OCI-M2 (cell line): ENCODE measurements around the gene BBS4.
"Not testable (repeated sequence)": the region's sequence is repeated elsewhere in the genome, so short reads cannot be mapped to it uniquely, and the experiment has no call there.

Experiments
- DNase-seq: peaks from one replicate; lab custom pipeline; 2025; ENCODE audit not compliant: unreplicated experiment; lab: John Stamatoyannopoulos, UW

Gene BBS4

DNA sequence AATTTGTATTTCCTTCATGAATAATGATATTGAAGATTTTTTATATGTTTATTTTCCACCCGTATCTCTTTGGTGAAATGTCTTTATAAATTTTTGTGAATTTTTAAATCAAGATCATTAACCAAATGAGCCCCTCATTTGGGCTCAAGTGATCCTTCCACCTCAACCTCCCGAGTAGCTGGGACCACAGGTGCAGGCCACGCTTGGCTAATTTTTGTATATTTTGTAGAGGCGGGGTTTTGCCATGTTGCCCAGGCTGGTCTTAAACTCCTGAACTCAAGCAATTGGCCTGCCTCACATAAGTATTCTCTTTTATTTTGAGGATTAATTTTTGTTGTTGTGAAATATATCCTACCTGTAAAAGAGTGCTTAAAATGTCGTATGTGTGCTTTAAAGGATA is 4.9 kb downstream of the BBS4 start:
- DNase-seq, result no peak

DNA sequence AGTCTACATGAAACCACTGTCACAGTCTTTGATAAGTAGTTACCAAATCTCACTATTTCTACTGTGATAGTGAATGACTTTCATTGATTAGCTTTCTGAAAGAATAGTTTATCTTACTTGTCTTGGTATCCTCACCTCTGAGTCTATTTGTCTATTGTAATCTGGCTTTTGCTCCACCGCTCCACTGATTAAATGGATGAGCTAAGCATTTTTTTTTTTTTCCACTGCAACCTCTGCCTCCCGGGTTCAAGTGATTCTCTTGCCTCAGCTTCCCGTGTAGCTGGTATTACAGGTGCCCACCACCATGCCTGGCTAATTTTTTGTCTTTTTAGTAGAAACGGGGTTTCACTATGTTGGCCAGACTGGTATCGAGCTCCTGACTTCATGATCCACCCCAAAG is 12.9 kb downstream of the BBS4 start:
- no peak for DNase-seq

DNA sequence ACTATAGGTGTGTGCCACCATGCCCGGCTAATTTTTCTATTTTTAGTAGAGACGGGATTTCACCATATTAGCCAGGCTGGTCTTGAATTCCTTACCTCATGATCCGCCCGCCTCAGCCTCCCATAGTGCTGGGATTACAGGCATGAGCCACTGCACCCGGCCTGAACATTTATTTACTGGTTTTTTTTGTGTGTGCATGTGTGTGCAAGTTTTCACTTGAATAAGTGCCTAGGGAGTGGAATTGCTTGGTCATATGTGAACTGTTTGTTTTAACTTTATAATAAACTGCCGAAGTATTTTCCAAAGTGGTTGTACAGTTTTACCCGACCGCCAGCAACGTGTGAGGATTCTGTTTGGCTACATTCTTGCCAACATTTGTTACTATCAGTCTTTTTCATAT is 14.1 kb downstream of the BBS4 start:
- no peak for DNase-seq

DNA sequence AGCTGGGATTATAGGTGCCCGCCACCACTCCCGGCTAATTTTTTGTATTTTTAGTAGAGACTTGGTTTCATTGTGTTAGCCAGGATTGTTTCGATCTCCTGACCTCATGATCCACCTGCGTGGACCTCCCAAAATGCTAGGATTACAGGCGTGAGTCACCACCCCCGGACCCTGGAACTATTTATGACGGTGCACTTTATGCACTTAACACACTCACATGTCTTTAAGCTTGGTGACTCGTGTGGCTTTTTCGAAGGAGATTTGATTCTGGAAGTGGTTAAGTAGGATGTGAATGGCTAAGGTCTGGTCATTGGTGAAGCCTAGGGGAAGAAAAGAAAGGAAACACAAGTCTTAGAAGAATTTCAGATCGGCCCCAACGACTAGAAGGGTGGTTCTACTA is 20.3 kb downstream of the BBS4 start:
- DNase-seq, result no peak

DNA sequence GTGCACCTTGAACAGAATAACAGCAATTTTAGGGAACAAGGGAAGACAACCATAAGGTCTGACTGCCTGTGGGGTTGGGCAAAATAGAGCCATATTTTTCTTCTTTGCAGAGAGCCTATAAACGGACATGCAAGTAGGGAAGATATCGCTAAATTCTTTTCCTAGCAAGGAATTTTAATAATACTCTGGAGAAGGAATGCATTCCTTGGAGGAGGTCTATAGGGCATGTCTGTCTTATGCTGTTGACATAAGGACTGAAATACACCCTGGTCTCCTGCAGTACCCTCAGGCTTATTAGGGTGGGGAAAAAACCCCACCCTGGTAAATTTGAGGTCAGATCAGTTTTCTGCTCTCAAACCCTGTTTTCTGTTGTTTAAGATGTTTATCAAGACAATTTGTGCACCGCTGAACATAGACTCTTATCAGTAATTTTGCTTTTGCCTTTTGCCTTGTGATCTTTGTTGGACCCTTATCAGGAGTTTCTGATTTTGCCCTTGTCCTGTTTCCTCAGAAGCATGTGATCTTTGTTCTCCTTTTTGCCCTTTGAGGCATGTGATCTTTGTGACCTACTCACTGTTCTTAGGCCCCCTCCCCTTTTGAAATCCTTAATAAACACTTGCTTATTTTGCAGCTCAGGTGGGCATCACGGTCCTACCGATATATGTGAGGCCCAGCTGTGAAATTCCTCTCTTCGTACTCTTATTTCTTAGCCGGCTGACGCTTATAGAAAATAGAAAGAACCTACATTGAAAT is 22.7 kb downstream of the BBS4 start:
- DNase-seq, result not testable (repeated sequence)

DNA sequence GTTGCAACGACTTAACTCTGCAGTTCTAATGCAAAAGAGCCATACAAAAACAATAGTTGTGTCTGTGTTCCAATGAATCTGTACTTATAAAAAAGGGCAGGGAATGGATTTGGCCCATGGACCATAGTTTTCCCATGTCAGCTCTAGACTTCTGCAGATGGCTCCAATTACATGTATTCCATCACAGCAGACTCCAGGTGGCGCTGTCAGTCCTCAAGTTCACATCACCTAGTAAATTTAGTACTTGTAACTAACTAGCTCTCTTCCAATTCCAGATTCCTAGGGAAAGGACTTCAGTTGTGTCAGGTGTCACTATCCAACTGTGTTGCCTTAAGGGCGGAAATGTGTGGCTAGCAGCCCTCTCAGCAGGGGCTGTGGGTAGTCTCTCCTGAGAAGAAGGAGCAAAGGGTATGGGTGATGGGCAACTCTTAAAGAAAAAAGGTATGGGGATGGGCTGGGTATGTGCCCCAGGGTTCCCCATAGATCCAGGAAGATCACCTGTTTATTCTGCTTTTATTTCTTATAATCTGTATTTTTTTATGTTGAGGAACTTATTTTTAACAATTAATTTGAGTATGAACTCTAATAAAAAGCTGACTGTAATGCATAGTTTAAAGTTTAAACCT is 36.2 kb downstream of the BBS4 start:
- no peak for DNase-seq

DNA sequence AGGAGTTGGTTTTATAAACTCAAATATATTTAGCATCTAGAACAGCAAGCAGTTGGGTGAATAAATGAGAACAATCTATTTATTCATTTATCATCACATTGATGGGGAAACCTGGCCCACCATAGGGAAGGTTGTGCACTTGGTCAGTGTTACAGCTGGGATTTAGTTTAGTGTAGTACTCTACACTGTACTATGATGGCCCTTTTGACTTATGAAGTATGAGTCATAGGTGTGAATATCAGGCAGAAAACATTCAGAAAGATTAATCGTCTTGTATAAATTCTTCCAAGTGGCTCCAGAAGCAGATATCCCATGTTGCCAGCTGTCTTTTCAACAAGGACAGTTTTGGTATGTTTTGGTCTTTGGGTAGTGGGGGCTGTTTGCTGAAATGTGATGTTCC is 38.0 kb downstream of the BBS4 start:
- DNase-seq, result no peak

DNA sequence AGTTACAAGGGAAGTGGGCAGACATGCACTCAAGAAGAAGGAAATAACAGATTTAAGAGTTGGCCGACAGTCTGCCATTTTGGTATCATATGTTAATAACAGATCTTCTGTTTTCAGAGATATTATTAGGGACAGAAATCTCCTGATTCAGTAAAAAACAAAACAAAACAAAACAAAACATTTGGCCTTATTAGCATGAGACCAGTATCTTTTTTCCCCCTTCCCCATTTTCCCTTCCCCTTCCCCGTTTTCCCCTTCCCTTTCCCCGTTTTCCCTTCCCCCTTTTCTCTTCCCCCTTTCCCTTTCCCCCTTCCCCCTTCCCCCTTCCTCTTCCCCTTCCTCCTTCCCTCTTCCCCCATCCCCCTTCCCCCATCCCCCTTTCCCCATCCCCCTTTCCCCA is 39.4 kb downstream of the BBS4 start:
- no peak for DNase-seq

DNA sequence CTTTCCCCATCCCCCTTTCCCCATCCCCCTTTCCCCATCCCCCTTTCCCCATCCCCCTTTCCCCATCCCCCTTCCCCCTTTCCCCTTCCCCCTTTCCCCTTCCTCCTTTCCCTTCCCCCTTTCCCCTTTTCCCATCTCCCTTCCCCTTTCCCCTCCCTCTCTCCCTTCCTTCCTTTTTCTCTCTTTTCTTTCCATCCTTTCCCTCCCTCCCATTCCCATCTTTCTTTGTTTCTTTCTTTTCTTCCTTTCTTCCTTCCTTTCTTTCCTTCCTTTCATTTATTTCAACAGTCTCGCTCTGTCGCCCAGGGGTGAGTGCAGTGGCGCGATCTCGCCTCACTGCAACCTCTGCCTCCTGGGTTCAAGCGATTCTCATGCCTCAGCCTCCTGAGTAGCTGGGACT is 39.8 kb downstream of the BBS4 start:
- DNase-seq, result not testable (repeated sequence)

DNA sequence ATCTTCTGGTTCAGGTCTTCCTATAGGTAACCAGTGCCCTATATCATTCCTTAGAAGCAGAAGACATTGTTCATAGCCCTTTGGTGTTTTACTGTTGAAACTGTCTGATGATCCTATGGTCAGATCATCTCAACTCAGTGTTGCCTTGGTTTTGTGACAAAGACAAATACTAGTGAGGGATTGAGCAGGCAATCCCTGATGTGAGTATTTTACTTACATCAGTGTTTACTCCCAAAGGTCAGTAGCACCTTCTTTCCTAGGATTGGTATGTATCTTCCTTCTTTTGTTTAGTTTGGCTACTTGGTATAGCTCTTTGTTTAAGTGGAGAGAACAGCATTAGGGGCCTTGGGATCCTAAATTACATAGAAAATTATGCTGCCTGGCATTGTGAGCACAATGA is 41.1 kb downstream of the BBS4 start:
- no peak for DNase-seq

DNA sequence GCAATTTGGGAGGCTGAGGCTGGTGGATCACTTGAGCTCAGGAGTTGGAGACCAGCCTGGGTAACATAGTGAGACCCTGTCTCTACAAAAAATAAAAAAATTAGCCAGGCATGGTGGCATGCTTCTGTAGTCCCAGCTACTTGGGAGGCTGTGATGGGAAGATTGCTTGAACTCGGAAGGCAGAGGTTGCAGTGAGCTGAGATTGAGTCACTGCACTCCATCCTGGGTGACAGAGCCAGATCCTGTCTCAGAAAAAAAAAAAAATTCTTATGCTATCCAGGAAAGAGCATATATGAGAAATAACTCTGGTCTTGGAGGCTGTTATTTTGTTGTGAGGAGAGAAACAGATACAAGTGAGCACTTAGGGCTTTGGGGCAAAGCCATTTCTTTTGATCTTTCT is 42.2 kb downstream of the BBS4 start:
- DNase-seq, result not testable (repeated sequence)

DNA sequence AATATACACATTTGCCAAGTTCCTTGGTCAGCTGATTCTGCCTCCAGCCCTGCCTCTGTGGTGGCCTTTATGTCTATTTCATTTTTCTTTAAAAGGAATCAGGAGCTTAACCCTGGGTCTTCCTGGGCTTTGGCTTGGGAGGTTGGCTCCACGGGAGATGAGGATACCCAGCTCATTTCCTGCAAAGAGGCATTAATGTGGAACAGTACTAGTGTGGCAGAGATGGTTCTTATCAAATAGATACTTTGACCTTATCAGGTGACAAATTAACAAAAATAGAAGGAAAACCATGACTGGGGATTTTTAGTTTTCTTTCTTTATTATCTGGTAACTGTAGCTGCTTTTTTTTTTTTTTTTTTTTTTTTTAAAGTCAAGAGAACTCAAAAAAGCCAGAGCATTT is 42.8 kb downstream of the BBS4 start:
- no peak for DNase-seq

DNA sequence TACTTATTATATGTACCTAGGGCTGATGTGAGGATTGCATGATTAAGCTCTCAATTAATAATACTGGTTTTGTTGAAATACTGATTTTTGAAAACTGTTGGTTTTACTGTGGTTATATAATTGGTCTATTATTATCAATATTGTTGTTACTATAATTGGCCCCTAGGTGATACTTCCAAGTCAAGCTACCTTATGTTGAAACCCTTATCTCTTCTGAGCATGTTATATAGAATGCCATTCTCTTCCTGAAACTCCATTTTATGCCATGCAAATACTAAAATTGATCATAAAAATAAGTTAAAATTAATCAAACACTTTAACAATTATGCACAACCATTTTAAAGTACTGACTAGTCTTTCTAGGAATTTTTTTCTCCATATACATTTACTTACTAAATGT is 46.1 kb downstream of the BBS4 start:
- no peak for DNase-seq

DNA sequence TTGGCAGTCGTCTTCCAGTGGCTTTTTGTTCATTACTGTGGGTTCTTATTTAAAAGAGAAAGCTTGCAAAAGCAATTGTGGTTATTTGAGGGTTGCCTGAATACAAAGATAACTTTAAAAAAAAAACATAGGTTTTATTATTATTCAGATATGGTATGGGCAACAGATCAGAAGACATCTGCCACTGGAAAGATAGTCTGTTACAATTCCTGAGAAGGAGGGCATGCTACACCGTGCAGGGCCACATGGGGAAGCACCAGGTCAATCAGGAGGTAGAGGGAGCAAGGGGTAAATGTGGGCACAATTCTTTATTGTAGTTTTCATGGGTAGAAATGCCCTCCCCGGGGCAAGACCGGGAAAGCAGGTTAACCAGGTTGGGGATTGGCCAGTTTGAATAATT is 46.5 kb downstream of the BBS4 start:
- DNase-seq, result no peak

DNA sequence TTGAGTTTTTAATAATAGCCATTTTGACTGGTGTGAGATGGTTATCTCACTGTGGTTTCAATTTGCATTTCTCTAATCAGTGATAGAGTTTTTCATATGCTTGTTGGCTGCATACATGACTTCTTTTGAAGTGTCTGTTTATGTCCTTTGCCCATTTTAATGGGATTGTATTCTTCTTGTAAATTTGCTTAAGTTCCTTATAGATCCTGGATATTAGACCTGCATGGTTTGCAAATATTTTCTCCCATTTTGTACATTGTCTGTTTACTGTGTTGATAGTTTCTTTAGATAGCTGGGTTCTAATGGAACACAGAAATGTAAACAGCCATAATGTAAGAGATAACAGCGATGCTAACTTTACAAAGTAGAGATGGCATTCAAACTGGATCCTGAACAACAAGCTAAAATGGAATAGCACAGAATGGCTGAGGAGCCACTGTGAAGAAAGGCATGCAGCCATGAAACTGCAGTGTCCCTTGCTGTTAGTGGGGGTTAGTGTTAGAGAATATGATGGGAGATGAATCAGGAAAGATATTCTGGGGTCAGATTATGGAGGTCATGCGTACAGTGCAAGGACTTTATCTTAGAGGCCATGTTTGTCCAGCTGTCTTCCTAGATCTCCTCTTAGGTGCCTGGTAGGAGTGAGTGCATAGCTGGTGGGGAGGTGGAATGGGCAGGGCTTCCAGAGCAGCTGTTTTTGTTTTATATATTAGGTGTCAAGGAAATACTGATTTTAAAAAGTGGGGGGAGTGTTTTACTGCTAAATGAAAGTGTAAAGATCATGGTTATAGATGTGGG is 48.1 kb downstream of the BBS4 start:
- no peak for DNase-seq

DNA sequence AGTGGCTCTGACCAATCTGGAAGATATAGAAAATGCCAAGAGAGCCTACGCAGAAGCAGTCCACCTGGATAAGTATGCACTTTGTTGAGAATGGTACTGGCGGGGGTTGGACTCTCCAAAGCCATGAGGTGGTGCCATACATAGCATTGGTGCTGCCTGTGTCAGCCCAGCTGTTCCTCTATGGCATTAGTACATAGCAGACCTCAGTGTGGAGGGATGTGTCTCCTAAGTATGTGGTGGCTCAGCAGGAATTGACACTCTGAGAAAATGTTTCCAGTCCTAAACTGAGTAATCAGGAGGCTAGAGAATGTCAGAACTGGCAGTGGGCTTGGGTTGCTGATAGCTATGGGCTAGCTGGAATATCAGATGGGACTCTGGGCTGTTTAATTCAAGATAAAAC is 49.1 kb downstream of the BBS4 start:
- no peak for DNase-seq

DNA sequence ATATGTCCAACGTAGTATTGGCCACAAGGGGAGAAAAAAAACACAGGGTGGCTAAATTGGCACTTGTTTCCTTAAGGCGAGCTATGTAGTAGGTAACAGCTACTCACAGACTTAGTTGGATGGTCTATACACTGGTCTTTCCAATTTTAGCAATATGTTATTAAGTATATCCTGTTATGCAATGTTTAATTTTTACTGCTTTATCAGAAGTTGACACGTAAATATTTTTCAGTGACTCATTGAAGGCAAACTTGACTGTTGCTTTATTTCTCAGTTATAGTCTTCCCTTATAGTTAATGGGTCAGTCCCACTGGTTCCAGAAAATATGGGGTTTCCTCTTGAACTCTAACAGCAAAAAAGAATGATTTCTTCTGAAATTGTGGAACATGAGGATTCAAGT is 51.1 kb downstream of the BBS4 start:
- DNase-seq, result no peak

DNA sequence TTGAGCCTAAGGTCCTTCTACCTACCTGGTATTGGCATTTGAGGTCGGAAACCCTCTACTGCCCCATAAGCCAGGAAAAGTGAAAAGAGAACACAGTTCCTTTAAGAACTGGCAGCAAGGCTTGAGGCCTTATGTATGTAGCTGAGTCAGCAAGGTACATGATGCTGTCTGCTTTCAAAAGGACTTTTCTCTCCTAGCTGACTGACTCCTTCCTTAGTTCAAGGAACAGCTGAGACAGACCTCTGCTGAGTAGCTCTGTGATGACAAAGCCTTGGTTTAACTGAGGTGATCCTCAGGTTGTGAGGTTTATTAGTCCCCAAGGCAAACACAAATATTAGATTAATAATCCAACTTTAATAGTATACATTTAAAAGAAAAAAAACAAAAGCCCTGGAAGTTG is 51.7 kb downstream of the BBS4 start:
- DNase-seq, result no peak

DNA sequence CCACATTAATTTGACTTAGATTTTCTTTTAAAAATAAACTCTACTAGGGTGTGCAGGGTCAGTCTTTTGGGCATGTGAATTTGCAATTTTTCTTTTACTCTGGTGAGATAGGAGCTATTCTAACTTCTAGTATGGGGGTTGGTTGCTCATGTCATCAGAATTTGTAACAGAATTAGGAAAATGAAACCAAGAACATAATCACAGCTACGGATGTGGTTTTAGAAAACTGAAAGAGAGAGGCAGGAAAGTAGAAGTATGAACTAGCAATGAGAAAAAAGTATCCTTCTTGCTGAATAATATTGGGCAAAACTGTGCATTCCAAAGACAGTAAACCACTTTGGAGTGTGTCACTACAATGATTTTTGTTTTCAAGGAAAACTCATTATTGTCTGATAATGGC is 54.2 kb downstream of the BBS4 start:
- no peak for DNase-seq

DNA sequence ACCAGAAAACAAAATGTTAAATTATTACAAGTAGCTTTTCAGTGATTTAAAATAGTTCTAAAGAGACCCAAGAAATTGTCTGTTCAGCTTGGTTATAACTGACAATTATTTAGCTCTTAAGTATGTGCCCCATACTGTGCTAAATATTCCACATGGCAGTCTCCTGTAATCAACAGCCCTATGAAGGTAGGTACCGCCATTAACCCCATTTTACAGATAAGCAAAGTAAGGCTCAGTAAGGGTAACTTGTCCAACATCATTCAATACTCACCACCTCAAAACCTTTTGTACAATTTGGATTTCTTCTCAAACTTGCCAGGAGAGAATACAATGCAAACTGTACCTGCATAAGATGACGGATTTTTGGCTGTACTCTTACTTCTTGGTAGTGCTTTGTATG is 63.7 kb downstream of the BBS4 start:
- no peak for DNase-seq

DNA sequence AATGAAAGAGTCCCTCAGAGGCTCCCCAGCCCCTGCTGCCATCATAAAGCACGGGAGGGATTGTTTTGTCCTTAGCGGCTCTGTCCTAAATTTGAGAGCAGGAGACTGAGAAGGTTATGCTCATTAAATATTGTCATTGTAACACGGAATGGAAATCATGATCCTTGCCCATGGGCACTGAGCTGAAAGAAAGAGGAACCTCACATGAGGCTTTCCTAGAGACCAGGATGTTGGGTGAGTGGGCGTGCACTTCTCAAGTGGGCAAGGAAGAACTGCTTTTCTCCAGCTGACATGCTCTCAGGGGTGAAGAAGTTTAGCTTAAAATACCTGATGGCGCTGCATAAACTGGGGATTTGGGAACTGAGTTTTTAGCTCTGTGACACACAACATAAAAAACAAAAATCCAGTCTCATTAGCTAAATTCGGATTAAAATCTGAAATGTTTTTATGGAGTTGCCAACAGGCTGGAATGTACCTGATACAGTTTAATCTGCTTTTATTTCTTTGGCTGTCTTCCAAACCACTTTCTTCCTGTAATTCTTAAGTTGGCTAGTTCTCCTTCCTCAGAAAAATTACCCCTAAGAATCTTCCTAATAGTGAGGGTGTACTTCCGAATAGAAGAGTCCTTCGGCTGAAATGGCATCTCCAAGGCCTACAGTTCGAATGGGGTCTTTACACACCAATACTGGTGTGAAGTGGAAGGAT is 65.9 kb downstream of the BBS4 start:
- DNase-seq, result no peak

DNA sequence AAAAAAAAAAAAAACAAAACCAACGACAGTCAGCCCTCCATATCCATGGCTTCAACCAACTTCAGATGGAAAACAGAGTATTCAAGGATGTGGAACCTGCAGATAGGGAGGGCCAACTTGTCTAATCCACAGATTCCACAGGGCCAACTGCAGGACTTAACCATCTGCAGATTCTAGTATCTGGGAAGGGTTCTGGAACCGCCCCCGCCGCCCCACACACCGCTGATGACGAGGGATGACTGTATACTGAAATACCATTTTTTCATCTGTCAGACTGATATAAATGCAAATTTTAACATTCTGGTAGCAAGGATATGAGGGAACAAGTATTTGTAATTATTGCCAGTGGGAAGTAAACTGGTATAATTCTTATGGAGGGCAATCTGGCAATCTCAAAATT is 68.1 kb downstream of the BBS4 start:
- DNase-seq, result no peak
